HepG2 (cell line): ENCODE results near the gene PEAK3. TPM values are rescaled to one million over a fixed set of nuclear protein-coding genes. Genes with fewer than 3 reads are reported as not detected.

Source experiments
- CHD2 ChIP-seq: IDR thresholded peaks from 2 replicates; pipeline ENCODE4 v1.6.1; 2011; ENCODE audit warnings: low read depth, low read length, improper control_type of control experiment
- DNMT1 ChIP-seq: sonication (generic); formaldehyde crosslinking; IDR thresholded peaks from 2 replicates; pipeline ENCODE4 v1.5.1; 2020; ENCODE audit warnings: mild to moderate bottlenecking, missing genetic modification reagents
- FOXK1 ChIP-seq: sonication (generic); formaldehyde crosslinking; IDR thresholded peaks from 2 replicates; pipeline ENCODE4 v1.4.0; 2020; ENCODE audit warnings: low read depth, missing genetic modification reagents, borderline replicate concordance
- GABPA ChIP-seq, 2 experiments: IDR thresholded peaks; 2 replicates each; pipeline ENCODE4 v1.6.1; 2011 to 2016; ENCODE audit warnings: low read depth in 2 of 2, low read length in 1 of 2, missing biosample characterization in 1 of 2, missing genetic modification characterization in 1 of 2
- HMGA1 ChIP-seq: sonication (generic); formaldehyde crosslinking; conservative IDR thresholded peaks from 2 replicates; pipeline ENCODE4 v1.4.0; 2020; ENCODE audit warnings: missing genetic modification reagents
- HNF4A ChIP-seq: sonication (generic); formaldehyde crosslinking; IDR thresholded peaks from 2 replicates; pipeline ENCODE4 v1.4.0; 2020; ENCODE audit warnings: missing genetic modification reagents
- HOXA3 ChIP-seq: sonication (generic); formaldehyde crosslinking; IDR thresholded peaks from 2 replicates; pipeline ENCODE4 v1.5.0; 2020; ENCODE audit warnings: missing genetic modification reagents
- KLF12 ChIP-seq: sonication (generic); formaldehyde crosslinking; IDR thresholded peaks from 2 replicates; pipeline ENCODE4 v1.4.0; 2020; ENCODE audit warnings: missing genetic modification reagents, borderline replicate concordance
- RFXANK ChIP-seq: IDR thresholded peaks from 2 replicates; pipeline ENCODE4 v1.6.1; 2016
- RXRA ChIP-seq: sonication (generic); formaldehyde crosslinking; IDR thresholded peaks from 2 replicates; pipeline ENCODE4 v1.5.1; 2020; ENCODE audit warnings: missing genetic modification reagents
- ZBTB20 ChIP-seq: sonication (generic); formaldehyde crosslinking; IDR thresholded peaks from 2 replicates; pipeline ENCODE4 v1.8.1; 2023; ENCODE audit warnings: missing genetic modification reagents, low read depth, mild to moderate bottlenecking, borderline replicate concordance
- ZFP82 ChIP-seq: sonication (generic); formaldehyde crosslinking; IDR thresholded peaks from 2 replicates; pipeline ENCODE4 v1.5.1; 2020; ENCODE audit warnings: mild to moderate bottlenecking, missing genetic modification reagents, borderline replicate concordance
- ZFY ChIP-seq: sonication (generic); formaldehyde crosslinking; IDR thresholded peaks from 2 replicates; pipeline ENCODE4 v1.4.0; 2020; ENCODE audit warnings: missing genetic modification reagents
- ZNF709 ChIP-seq: sonication (generic); formaldehyde crosslinking; IDR thresholded peaks from 2 replicates; pipeline ENCODE4 v1.5.0; 2020; ENCODE audit warnings: mild to moderate bottlenecking, missing genetic modification reagents
- ZNF746 ChIP-seq: sonication (generic); formaldehyde crosslinking; IDR thresholded peaks from 2 replicates; pipeline ENCODE4 v1.8.0; 2022; ENCODE audit warnings: mild to moderate bottlenecking, missing genetic modification reagents
- polyA plus RNA-seq, 8 experiments: library from polyadenylated mRNA; depleted of rRNA in 3 of 8; stranded (reverse) in 7 of 8; unstranded in 1 of 8; fragments of >200 nt; fragmentation: Illumina TruSeq in 4 of 8; extraction: Trizol in 4 of 8; gene quantifications; 2 replicates each; pipeline versions ENCODE4 v1.2.1 to v1.2.3, GENCODE V29; 2011 to 2016; ENCODE audit warnings: low read depth in 4 of 8, missing spikeins in 1 of 8, mixed read lengths in 1 of 8; ENCODE audit not compliant: insufficient read depth in 1 of 8
- total RNA-seq, 5 experiments: library from RNA; depleted of rRNA; stranded (reverse); fragments of >200 nt; fragmentation: Illumina TruSeq; extraction: Trizol; gene quantifications; 2 replicates each; pipeline ENCODE4 v1.2.3, GENCODE V29; 2016; ENCODE audit warnings: low read depth in 1 of 5
- TF ChIP-seq, protein P1 (sequence below): IDR thresholded peaks from 2 replicates; pipeline ENCODE4 v1.6.1; 2018; ENCODE audit warnings: missing genetic modification reagents
- TF ChIP-seq, protein P2 (sequence below): sonication (generic); formaldehyde crosslinking; IDR thresholded peaks from 2 replicates; pipeline ENCODE4 v1.9.0; 2021; ENCODE audit warnings: missing genetic modification reagents, borderline replicate concordance
- TF ChIP-seq, protein P3 (sequence below): sonication (generic); formaldehyde crosslinking; IDR thresholded peaks from 2 replicates; pipeline ENCODE4 v1.5.0; 2020; ENCODE audit warnings: missing genetic modification reagents
- TF ChIP-seq, protein P4 (sequence below): sonication (generic); formaldehyde crosslinking; IDR thresholded peaks from 2 replicates; pipeline ENCODE4 v1.4.0; 2020; ENCODE audit warnings: missing genetic modification reagents
- TF ChIP-seq, protein P5 (sequence below): sonication (generic); formaldehyde crosslinking; IDR thresholded peaks from 2 replicates; pipeline ENCODE4 v1.9.0; 2022; ENCODE audit warnings: missing genetic modification reagents, mild to moderate bottlenecking, borderline replicate concordance

PEAK3 gene
- total and polyA plus RNA-seq, 2 of the 13 experiments (the other 11 are each of a cell fraction or from before 2014, with no cell fraction given), result not detected

DNA sequence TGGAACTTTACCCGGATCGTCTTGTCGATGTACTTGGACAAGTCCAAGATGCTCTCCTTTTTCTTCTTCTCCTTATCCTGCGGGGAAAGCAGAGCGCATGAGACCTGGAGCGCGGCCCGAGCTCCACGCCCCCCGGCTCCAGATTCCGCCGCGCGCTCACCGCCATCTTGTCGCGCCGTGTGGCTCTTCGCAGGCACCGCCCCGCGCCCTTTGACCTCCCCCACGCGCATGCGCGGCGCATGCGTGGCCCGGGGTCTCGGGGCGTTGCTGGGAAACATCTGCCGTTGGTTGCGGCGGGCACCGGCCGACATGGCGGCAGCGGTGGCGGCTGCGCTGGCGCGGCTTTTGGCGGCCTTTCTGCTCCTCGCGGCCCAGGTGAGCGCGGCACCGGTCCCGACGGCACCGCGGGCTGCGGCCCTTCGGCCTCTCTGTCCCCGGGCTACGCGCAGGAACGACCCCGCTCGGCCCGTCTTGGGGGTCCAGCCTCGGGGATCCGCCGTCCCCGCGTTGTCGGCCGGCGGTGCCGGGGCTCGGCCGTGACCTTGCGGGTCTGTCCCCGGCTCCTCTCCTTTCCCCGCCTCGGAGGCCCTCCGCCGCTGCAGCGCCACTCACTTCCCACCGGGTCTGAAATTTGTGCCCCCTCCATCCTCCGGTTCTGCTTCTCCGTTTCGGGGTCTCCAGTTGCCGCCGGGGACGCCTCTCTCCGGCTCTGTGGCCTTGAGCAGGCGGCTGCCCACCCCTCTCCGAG, 46.6 kb upstream of the PEAK3 start, which contains the start of the genes LSM7 and SPPL2B (continued):
- TF ChIP-seq HMGA1 (CRISPR knock-in tag), result no peak
- TF ChIP-seq ZFY (CRISPR knock-in tag), result peak; percentile 87
- TF ChIP-seq ZNF709, result peak; percentile 75; the same call in 1 of the 2 replicates
- no peak for TF ChIP-seq GABPA (IDR thresholded peaks at IDR 0.05; ENCODE audit: low read depth, low read length)
- TF ChIP-seq GABPA (CRISPR knock-in tag; IDR thresholded peaks at IDR 0.05; ENCODE audit: low read depth), result no peak
- peak; percentile 14; the same call in 1 of the 2 replicates for TF ChIP-seq HNF4A
- TF ChIP-seq, protein P1, sequence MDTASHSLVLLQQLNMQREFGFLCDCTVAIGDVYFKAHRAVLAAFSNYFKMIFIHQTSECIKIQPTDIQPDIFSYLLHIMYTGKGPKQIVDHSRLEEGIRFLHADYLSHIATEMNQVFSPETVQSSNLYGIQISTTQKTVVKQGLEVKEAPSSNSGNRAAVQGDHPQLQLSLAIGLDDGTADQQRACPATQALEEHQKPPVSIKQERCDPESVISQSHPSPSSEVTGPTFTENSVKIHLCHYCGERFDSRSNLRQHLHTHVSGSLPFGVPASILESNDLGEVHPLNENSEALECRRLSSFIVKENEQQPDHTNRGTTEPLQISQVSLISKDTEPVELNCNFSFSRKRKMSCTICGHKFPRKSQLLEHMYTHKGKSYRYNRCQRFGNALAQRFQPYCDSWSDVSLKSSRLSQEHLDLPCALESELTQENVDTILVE (CRISPR knock-in tag), result peak; percentile 46; the same call in 1 of the 2 replicates
- TF ChIP-seq, protein P2, sequence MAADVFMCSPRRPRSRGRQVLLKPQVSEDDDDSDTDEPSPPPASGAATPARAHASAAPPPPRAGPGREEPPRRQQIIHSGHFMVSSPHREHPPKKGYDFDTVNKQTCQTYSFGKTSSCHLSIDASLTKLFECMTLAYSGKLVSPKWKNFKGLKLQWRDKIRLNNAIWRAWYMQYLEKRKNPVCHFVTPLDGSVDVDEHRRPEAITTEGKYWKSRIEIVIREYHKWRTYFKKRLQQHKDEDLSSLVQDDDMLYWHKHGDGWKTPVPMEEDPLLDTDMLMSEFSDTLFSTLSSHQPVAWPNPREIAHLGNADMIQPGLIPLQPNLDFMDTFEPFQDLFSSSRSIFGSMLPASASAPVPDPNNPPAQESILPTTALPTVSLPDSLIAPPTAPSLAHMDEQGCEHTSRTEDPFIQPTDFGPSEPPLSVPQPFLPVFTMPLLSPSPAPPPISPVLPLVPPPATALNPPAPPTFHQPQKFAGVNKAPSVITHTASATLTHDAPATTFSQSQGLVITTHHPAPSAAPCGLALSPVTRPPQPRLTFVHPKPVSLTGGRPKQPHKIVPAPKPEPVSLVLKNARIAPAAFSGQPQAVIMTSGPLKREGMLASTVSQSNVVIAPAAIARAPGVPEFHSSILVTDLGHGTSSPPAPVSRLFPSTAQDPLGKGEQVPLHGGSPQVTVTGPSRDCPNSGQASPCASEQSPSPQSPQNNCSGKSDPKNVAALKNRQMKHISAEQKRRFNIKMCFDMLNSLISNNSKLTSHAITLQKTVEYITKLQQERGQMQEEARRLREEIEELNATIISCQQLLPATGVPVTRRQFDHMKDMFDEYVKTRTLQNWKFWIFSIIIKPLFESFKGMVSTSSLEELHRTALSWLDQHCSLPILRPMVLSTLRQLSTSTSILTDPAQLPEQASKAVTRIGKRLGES (CRISPR knock-in tag), result no peak
- 0 out of 2 replicates have a peak, but pooled peaks have one; percentile 43 for TF ChIP-seq DNMT1 (CRISPR knock-in tag)
- TF ChIP-seq, protein P3, sequence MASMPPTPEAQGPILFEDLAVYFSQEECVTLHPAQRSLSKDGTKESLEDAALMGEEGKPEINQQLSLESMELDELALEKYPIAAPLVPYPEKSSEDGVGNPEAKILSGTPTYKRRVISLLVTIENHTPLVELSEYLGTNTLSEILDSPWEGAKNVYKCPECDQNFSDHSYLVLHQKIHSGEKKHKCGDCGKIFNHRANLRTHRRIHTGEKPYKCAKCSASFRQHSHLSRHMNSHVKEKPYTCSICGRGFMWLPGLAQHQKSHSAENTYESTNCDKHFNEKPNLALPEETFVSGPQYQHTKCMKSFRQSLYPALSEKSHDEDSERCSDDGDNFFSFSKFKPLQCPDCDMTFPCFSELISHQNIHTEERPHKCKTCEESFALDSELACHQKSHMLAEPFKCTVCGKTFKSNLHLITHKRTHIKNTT (CRISPR knock-in tag), result 0 out of 2 replicates have a peak, but pooled peaks have one; percentile 36
- peak; percentile 68; the same call in 1 of the 2 replicates for TF ChIP-seq KLF12 (CRISPR knock-in tag)
- no peak for TF ChIP-seq RFXANK (CRISPR knock-in tag)
- TF ChIP-seq, protein P4, sequence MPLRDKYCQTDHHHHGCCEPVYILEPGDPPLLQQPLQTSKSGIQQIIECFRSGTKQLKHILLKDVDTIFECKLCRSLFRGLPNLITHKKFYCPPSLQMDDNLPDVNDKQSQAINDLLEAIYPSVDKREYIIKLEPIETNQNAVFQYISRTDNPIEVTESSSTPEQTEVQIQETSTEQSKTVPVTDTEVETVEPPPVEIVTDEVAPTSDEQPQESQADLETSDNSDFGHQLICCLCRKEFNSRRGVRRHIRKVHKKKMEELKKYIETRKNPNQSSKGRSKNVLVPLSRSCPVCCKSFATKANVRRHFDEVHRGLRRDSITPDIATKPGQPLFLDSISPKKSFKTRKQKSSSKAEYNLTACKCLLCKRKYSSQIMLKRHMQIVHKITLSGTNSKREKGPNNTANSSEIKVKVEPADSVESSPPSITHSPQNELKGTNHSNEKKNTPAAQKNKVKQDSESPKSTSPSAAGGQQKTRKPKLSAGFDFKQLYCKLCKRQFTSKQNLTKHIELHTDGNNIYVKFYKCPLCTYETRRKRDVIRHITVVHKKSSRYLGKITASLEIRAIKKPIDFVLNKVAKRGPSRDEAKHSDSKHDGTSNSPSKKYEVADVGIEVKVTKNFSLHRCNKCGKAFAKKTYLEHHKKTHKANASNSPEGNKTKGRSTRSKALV (CRISPR knock-in tag), result peak; percentile 43; the same call in 1 of the 2 replicates
- TF ChIP-seq ZFP82 (CRISPR knock-in tag), result peak; percentile 35; the same call in 1 of the 2 replicates
- TF ChIP-seq ZBTB20 (CRISPR knock-in tag), result peak; percentile 62; the same call in 1 of the 2 replicates
- peak; percentile 49; the same call in 1 of the 2 replicates for TF ChIP-seq CHD2
- TF ChIP-seq FOXK1, result peak; percentile 70; the same call in 1 of the 2 replicates
- TF ChIP-seq RXRA (CRISPR knock-in tag), result peak; percentile 68
- TF ChIP-seq HOXA3 (CRISPR knock-in tag), result peak; percentile 95
- TF ChIP-seq ZNF746, result no peak
- TF ChIP-seq, protein P5, sequence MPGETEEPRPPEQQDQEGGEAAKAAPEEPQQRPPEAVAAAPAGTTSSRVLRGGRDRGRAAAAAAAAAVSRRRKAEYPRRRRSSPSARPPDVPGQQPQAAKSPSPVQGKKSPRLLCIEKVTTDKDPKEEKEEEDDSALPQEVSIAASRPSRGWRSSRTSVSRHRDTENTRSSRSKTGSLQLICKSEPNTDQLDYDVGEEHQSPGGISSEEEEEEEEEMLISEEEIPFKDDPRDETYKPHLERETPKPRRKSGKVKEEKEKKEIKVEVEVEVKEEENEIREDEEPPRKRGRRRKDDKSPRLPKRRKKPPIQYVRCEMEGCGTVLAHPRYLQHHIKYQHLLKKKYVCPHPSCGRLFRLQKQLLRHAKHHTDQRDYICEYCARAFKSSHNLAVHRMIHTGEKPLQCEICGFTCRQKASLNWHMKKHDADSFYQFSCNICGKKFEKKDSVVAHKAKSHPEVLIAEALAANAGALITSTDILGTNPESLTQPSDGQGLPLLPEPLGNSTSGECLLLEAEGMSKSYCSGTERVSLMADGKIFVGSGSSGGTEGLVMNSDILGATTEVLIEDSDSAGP (CRISPR knock-in tag), result peak; percentile 77; the same call in 1 of the 2 replicates
